SK-N-SH (cell line): Measurements from ENCODE around the gene TRIM15.

Experiments
- CTCF ChIP-seq: fragments of 200-600 bp; sonication (generic); IDR thresholded peaks from 2 replicates; pipeline ENCODE4 v1.6.1; 2017; ENCODE audit warnings: antibody characterized with exemption, mild to moderate bottlenecking, moderate library complexity
- GABPA ChIP-seq: IDR thresholded peaks from 2 replicates; pipeline ENCODE4 v1.4.0; 2012; ENCODE audit warnings: low read depth, mild to moderate bottlenecking
- GATA2 ChIP-seq: sonication (generic); formaldehyde crosslinking; IDR thresholded peaks from 2 replicates; pipeline ENCODE4 v1.5.0; 2020; ENCODE audit warnings: mild to moderate bottlenecking, missing genetic modification reagents
- JUND ChIP-seq: IDR thresholded peaks from 2 replicates; pipeline ENCODE4 v1.4.0; 2012
- PBX3 ChIP-seq: IDR thresholded peaks from 2 replicates; pipeline ENCODE4; 2012
- RAD21 ChIP-seq: IDR thresholded peaks from 2 replicates; pipeline ENCODE4 v1.6.1; 2012; ENCODE audit warnings: mild to moderate bottlenecking, low read length
- TF ChIP-seq, protein P1 (sequence below): fragments of 150-350 bp; IDR thresholded peaks from 2 replicates; pipeline ENCODE4 v1.6.1; 2016; ENCODE audit warnings: mild to moderate bottlenecking, low read depth, low read length
- TF ChIP-seq, protein P2 (sequence below): fragments of 150-350 bp; IDR thresholded peaks from 2 replicates; pipeline ENCODE4 v1.6.1; 2017; ENCODE audit warnings: antibody characterized with exemption, low read length, low read depth, borderline replicate concordance

GRCh38 chr6:30136570-30137286 lies 26.6 kb upstream of the TRIM15 start:
- no peak for TF ChIP-seq RAD21
- TF ChIP-seq GATA2 (CRISPR knock-in tag): no peak
- TF ChIP-seq CTCF: no peak
- TF ChIP-seq GABPA: no peak
- TF ChIP-seq, protein P1, sequence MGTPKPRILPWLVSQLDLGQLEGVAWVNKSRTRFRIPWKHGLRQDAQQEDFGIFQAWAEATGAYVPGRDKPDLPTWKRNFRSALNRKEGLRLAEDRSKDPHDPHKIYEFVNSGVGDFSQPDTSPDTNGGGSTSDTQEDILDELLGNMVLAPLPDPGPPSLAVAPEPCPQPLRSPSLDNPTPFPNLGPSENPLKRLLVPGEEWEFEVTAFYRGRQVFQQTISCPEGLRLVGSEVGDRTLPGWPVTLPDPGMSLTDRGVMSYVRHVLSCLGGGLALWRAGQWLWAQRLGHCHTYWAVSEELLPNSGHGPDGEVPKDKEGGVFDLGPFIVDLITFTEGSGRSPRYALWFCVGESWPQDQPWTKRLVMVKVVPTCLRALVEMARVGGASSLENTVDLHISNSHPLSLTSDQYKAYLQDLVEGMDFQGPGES: no peak
- TF ChIP-seq, protein P2, sequence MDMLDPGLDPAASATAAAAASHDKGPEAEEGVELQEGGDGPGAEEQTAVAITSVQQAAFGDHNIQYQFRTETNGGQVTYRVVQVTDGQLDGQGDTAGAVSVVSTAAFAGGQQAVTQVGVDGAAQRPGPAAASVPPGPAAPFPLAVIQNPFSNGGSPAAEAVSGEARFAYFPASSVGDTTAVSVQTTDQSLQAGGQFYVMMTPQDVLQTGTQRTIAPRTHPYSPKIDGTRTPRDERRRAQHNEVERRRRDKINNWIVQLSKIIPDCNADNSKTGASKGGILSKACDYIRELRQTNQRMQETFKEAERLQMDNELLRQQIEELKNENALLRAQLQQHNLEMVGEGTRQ: no peak
- TF ChIP-seq PBX3: no peak
- no peak for TF ChIP-seq JUND
